D721Med (cell line): ENCODE results near the gene MYRIP.

Source experiments
- DNase-seq: peaks from one replicate; pipeline ENCODE4 v3.0.0; 2011; ENCODE audit warnings: low spot score; ENCODE audit not compliant: insufficient read length
- FAIRE-seq: peaks from 2 replicates; lab custom pipeline; 2011; peaks lifted over from hg19 to GRCh38; lab: Jason Lieb, UNC
- TF ChIP-seq, protein P1 (sequence below): IDR thresholded peaks from 2 replicates; pipeline ENCODE4 v1.5.1; 2012; ENCODE audit warnings: mild to moderate bottlenecking, control low read depth; ENCODE audit not compliant: insufficient read depth; ENCODE audit errors: missing control alignments

MYRIP gene

DNA sequence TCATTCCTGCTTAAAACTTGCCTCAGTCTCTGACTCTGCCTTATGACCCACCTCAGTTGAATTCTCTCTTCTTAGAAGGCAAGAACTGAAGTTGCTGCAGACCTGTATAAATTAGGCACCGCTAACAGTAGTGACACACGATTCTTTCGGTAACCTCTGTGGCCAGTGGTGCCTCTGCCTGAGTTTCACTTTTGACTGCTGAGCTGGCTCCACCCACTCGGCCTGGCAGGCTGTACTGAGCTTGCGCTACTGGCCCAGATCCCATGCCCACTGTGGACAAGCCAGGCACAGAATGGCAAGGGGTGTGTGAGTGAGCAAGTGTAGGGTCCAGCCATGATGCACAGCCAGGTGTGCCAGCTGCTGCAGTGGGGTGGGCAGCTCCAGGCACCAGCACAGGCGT, 481.0 kb downstream of the MYRIP start:
- TF ChIP-seq, protein P1, sequence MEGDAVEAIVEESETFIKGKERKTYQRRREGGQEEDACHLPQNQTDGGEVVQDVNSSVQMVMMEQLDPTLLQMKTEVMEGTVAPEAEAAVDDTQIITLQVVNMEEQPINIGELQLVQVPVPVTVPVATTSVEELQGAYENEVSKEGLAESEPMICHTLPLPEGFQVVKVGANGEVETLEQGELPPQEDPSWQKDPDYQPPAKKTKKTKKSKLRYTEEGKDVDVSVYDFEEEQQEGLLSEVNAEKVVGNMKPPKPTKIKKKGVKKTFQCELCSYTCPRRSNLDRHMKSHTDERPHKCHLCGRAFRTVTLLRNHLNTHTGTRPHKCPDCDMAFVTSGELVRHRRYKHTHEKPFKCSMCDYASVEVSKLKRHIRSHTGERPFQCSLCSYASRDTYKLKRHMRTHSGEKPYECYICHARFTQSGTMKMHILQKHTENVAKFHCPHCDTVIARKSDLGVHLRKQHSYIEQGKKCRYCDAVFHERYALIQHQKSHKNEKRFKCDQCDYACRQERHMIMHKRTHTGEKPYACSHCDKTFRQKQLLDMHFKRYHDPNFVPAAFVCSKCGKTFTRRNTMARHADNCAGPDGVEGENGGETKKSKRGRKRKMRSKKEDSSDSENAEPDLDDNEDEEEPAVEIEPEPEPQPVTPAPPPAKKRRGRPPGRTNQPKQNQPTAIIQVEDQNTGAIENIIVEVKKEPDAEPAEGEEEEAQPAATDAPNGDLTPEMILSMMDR: no peak
- DNase-seq (no peak), FAIRE-seq (no peak)

DNA sequence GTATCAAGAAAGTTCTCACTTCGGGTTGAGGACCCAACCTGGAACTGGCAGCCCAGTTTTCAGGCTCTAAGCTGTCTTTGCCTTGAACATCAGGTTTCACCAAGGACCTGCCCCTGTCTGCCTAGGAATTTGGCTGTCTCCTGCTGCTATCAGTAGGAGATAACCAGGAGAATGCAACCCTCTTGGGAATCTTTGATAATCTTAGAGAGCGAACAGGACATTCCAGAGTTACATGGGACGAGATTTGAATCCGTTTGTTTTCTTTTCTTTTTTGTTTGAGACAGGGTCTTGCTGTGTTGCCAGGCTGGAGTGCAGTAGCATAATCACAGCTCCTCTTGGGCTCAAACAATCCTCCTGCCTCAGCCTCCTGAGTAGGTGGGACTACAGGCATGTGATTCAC, 482.1 kb downstream of the MYRIP start:
- DNase-seq (no peak), FAIRE-seq (no peak)
- TF ChIP-seq, protein P1: no peak

DNA sequence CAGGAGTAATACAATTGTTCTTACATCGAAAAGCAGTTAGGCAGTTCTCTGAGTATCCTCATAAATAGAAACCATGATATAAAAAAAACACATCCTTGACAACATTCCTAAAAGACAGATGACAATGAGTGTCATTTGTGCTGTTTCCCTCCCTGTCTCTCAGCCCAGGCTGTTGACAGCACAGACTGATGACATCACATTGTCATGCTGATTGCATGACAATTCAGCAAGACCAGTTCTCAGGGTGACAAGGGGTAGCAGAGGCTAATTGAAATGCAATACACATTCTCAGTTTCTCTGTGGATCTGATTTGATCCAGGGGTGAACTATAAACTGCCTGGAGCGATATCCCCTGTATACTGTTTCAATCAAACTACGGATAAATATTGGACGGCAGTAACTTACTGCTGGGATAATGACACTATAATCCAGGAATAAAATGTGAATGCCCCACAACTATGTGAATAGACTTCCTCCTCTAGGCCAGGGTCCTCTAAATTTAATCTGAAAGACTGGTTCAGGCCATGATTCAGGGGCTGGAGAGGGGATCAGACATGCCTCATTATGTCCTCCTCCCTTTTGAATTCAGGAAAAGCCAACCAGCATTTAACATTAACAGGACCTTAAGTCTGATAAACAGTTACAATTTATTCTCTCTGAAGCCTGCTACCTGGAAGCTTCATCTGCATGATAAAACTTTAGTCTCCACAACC, 483.4 kb downstream of the MYRIP start:
- FAIRE-seq (no peak), DNase-seq (no peak)

DNA sequence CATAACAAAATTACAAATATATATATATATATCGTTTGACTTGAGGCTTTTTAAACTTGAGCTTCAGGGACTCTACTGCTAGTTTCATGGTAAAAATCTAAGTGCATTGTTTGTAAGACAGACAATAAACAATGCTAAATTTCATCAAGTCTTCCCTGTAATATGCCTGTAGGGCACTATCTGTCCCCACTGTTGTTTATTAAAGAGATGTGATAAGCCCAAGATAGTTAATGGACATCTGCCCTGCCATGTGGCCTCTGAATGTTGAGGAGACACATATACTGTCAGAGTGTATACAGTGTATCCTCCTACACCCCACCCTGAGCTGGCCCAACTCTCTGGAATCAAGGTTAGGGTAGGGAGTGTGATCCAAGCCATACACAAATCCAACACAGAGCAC, 485.0 kb downstream of the MYRIP start:
- no peak for FAIRE-seq

More for the DNA sequence above, 483.4 kb downstream of the MYRIP start:
- TF ChIP-seq, protein P1: no peak

DNA sequence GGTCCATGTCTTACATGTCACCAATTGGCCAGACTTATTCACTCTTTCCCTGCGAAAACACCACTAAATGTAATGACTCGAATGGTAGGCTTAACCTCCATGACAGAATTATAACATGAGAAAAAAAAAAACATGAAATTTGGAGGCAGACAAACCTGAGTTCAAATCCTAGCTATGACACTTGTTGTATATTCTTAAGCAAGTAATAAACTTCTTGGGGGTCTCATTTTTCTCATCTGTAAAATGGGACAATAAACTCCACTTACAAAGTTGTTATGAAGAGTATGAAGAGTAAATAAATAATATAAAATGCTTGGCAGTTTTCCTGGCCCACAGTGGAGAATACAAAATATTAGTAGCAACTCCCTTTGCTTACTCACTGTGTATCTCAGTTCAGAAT, 488.7 kb downstream of the MYRIP start:
- TF ChIP-seq, protein P1: no peak
- FAIRE-seq (no peak), DNase-seq (no peak)

More for the DNA sequence above, 485.0 kb downstream of the MYRIP start:
- TF ChIP-seq, protein P1: no peak
- no peak for DNase-seq

DNA sequence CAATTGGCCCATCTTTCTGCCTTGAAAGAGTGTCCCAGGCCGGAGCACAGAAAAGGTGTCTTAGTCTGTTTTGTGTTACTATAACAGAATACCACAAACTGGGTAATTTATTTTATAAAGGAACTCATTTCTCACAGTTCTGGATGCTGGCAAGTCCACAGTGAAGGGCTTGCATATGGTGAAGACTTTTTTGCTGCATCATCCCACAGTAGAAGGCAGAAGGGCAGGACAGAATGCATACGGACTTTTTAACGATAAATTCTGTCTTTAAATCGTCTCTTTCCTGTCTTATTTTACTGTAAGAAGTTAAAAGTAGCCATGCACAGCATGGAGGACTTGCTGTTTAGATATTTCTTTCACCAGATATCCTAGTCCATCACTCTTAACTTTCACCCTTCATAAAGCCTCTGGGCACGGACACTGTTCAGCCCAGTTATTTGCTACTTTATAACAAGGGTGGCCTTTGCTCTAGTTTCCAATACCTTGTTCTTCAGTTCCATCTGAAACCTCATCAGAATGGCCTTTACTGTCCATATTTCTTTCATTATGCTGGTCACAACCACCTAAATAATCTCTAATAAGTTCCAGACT, 489.8 kb downstream of the MYRIP start:
- DNase-seq: no peak
- TF ChIP-seq, protein P1: no peak
- no peak for FAIRE-seq
